ENCODE results near the gene PROZ. TPM values are rescaled to one million over a fixed set of nuclear protein-coding genes. Genes with fewer than 3 reads are reported as not detected.

PROZ gene
- total and polyA plus RNA-seq, 7 experiments from 2014 or later = 0.24 TPM; not detected in 6

DNA sequence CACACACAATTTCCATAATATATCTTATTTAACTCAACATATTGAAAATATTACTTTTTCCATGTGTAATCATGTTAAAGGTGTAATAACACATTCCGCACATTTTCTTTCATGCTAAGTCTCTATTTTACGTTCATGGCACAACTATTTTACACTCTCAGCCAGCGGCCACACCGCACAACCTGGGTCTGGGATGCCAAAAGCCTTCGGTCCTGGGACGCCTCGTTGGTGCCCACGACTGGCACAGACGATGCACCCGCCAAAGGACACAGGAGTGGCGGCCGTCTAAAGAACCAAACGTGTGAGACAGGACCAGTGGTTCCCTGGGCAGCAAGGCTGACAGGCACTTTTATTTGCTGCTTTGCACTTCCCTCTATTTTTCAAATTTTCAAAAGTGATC lies 10.0 kb upstream of the PROZ start:
- no peaks in the 10 kb centered on the region for H3K36me3 ChIP-seq (ENCODE audit: control insufficient read depth in 2 of 3, insufficient read depth in 3 of 3, low read length in 3 of 3)
- DNase-seq (no peak), ATAC-seq (no peak)
- POLR2A ChIA-PET = no interaction called here
- no peak overlapping the region for H3K27ac Mint-ChIP-seq
- H3K27me3 ChIP-seq (ENCODE audit: control insufficient read depth in 2 of 2, insufficient read depth in 2 of 2, low read length in 2 of 2) = no peaks in the 10 kb centered on the region
- no peak overlapping the region for H3K27ac ChIP-seq (ENCODE audit: low read depth, low read length)
- no peak overlapping the region for H3K4me3 Mint-ChIP-seq
- CTCF ChIA-PET = no interaction called here
- peaks cover 0 to 4% (median 0%) of the 10 kb centered on the region in 5 donors for H3K36me3 Mint-ChIP-seq
- H3K4me1 ChIP-seq (ENCODE audit: control insufficient read depth in 2 of 2, insufficient read depth in 2 of 2, low read length in 2 of 2) = peaks cover 15% of the 10 kb centered on the region in 2 donors
- peaks cover 0 to 8% (median 0%) of the 10 kb centered on the region in 11 donors for H3K9me3 Mint-ChIP-seq
- H3K27me3 Mint-ChIP-seq = peaks cover 0 to 17% (median 7%) of the 10 kb centered on the region in 5 donors
- H3K4me1 Mint-ChIP-seq = peaks cover 9 to 18% (median 12%) of the 10 kb centered on the region in 7 donors
- intact Hi-C loops (cut with micrococcal nuclease) = no loop called here
- no peaks in the 10 kb centered on the region for H3K9me3 ChIP-seq (ENCODE audit: control insufficient read depth in 2 of 3, low read length in 3 of 3)
- no peak overlapping the region for H3K4me3 ChIP-seq (ENCODE audit: low read length)

DNA sequence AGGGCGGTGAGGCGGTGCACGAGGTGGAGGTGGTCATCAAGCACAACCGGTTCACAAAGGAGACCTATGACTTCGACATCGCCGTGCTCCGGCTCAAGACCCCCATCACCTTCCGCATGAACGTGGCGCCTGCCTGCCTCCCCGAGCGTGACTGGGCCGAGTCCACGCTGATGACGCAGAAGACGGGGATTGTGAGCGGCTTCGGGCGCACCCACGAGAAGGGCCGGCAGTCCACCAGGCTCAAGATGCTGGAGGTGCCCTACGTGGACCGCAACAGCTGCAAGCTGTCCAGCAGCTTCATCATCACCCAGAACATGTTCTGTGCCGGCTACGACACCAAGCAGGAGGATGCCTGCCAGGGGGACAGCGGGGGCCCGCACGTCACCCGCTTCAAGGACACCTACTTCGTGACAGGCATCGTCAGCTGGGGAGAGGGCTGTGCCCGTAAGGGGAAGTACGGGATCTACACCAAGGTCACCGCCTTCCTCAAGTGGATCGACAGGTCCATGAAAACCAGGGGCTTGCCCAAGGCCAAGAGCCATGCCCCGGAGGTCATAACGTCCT lies 9.4 kb upstream of the PROZ start:
- intact Hi-C loops (cut with micrococcal nuclease) = no loop called here
- H3K36me3 Mint-ChIP-seq = peaks cover 0 to 6% (median 0%) of the 10 kb centered on the region in 5 donors
- peaks cover 9 to 18% (median 15%) of the 10 kb centered on the region in 7 donors for H3K4me1 Mint-ChIP-seq
- Histone ChIP-seq H3K27me3 (ENCODE audit: control insufficient read depth in 2 of 2, insufficient read depth in 2 of 2, low read length in 2 of 2) (no peaks in the 10 kb centered on the region), H3K9me3 (ENCODE audit: control insufficient read depth in 2 of 3, low read length in 3 of 3) (no peaks in the 10 kb centered on the region), H3K4me3 (ENCODE audit: low read length) (no peak overlapping the region), H3K36me3 (ENCODE audit: control insufficient read depth in 2 of 3, insufficient read depth in 3 of 3, low read length in 3 of 3) (no peaks in the 10 kb centered on the region), H3K27ac (ENCODE audit: low read depth, low read length) (no peak overlapping the region), H3K4me1 (ENCODE audit: control insufficient read depth in 2 of 2, insufficient read depth in 2 of 2, low read length in 2 of 2) (peaks cover 15 to 16% of the 10 kb centered on the region in 2 donors)
- CTCF ChIA-PET = no interaction called here
- DNase-seq (no peak), ATAC-seq (no peak)
- H3K27ac Mint-ChIP-seq = no peak overlapping the region
- H3K27me3 Mint-ChIP-seq = peaks cover 0 to 17% (median 7%) of the 10 kb centered on the region in 5 donors
- POLR2A ChIA-PET = no interaction called here
- no peak overlapping the region for H3K4me3 Mint-ChIP-seq
- peaks cover 0 to 11% (median 0%) of the 10 kb centered on the region in 11 donors for H3K9me3 Mint-ChIP-seq

DNA sequence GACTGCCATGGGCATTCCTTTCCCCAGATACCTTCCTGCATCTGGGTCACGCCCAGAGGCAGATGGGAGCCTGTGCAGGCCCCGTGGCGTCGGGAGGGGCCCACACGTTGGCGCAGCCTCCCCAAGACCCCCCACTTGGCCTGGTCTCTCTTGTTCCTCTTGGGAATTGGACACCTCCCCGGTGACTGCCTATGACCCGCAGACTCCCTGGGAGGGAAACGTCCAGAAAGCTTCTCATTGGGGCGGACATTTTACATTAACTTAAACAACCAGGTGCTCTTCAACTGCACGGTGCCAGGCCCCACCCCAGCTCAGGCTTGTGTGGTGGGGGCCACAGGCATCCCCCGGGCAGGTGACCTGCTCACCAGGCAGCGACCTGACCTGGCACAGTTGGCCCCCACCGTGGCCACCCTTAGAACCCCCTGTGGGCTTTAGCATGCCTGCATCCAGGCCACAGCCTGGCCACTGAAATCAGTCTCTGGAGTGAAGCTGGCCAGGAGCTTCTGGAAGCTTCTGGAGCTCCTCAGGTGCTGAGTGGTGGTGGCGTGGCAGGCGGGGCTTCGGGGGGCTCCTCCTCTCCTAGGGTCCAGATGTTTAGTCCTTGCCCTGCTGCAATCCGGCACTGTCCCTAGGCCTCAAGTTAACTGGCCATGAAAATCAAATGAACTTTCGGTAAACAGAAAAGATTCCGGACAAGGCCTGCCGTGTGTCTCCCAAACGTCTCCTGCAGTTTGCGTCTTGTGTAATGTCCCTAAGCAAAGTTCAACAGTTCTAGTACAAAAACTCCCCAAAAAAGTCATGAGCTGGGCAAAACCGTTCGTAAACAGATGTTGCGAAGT lies 8.5 kb upstream of the PROZ start:
- intact Hi-C loops (cut with micrococcal nuclease) = loop anchor here in 1 of 2 donors (5.0 kb wide), 1 partner anchor 667 kb away; no protein-coding TSS in a partner anchor
- H3K36me3 Mint-ChIP-seq = peaks cover 0 to 7% (median 0%) of the 10 kb centered on the region in 5 donors
- no peak for DNase-seq
- H3K27me3 ChIP-seq (ENCODE audit: control insufficient read depth in 2 of 2, insufficient read depth in 2 of 2, low read length in 2 of 2) = no peaks in the 10 kb centered on the region
- peaks cover 15 to 16% of the 10 kb centered on the region in 2 donors for H3K4me1 ChIP-seq (ENCODE audit: control insufficient read depth in 2 of 2, insufficient read depth in 2 of 2, low read length in 2 of 2)
- no peaks in the 10 kb centered on the region for H3K36me3 ChIP-seq (ENCODE audit: control insufficient read depth in 2 of 3, insufficient read depth in 3 of 3, low read length in 3 of 3)
- no peak overlapping the region for H3K4me3 ChIP-seq (ENCODE audit: low read length)
- H3K27ac ChIP-seq (ENCODE audit: low read depth, low read length) = no peak overlapping the region
- peaks cover 0 to 13% (median 0%) of the 10 kb centered on the region in 11 donors for H3K9me3 Mint-ChIP-seq
- POLR2A ChIA-PET = no interaction called here
- ATAC-seq = no peak
- H3K4me3 Mint-ChIP-seq = no peak overlapping the region
- no peak overlapping the region for H3K27ac Mint-ChIP-seq
- H3K27me3 Mint-ChIP-seq = peaks cover 0 to 18% (median 7%) of the 10 kb centered on the region in 5 donors
- CTCF ChIA-PET = no interaction called here
- H3K4me1 Mint-ChIP-seq = peaks cover 9 to 24% (median 15%) of the 10 kb centered on the region in 7 donors
- H3K9me3 ChIP-seq (ENCODE audit: control insufficient read depth in 2 of 3, low read length in 3 of 3) = no peaks in the 10 kb centered on the region

DNA sequence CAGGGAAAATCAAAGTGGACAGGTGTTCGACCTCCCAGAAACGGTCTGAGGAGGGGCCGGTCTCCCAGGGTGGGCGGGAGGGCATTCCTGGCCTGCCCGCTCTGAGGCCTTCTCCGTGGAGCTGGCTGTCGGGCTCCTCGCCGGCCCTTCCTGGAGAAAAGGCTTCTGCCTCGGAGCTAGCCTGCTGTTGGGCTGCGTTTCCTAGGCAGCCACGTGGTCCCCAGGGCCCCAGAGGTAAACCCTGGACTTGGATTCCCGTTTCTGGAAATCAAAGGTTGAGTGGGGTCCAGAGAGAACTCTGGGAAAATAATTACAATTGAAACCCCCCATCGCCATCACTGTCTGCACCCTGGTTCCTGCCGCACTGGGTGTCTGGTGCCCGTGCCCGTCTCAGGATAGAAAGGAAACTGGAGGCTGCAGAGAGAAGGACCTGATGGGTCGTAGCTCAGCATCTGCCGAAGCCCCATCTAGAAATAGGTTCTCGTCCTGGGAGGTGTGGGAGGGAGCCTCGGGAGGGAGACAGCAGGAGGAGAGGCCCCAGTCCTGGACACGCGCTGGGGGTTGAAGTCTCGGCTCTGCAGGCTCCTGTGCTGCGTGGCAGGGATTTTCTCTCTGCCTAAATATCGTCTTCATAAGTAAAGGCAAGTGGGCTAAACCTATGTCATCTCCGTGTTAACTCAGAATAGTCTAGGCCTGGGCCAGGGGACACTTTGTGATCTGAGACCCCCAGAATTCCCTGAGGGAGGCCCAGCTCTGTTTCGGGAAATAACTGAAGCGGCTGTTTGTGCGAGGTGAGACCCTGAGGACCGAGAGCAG lies 7.7 kb upstream of the PROZ start:
- no peak for ATAC-seq
- H3K27ac Mint-ChIP-seq = peak overlapping the region in 2 of 9 donors; percentile 23 to 72
- Histone ChIP-seq H3K27me3 (ENCODE audit: control insufficient read depth in 2 of 2, insufficient read depth in 2 of 2, low read length in 2 of 2) (no peaks in the 10 kb centered on the region), H3K36me3 (ENCODE audit: control insufficient read depth in 2 of 3, insufficient read depth in 3 of 3, low read length in 3 of 3) (no peaks in the 10 kb centered on the region), H3K4me3 (ENCODE audit: low read length) (no peak overlapping the region), H3K9me3 (ENCODE audit: control insufficient read depth in 2 of 3, low read length in 3 of 3) (no peaks in the 10 kb centered on the region), H3K27ac (ENCODE audit: low read depth, low read length) (no peak overlapping the region), H3K4me1 (ENCODE audit: control insufficient read depth in 2 of 2, insufficient read depth in 2 of 2, low read length in 2 of 2) (peaks cover 15 to 16% of the 10 kb centered on the region in 2 donors)
- peaks cover 0 to 14% (median 0%) of the 10 kb centered on the region in 5 donors for H3K36me3 Mint-ChIP-seq
- peaks cover 0 to 16% (median 3%) of the 10 kb centered on the region in 11 donors for H3K9me3 Mint-ChIP-seq
- H3K4me1 Mint-ChIP-seq = peaks cover 9 to 26% (median 21%) of the 10 kb centered on the region in 7 donors
- CTCF ChIA-PET = no interaction called here
- POLR2A ChIA-PET = no interaction called here
- no peak for DNase-seq
- intact Hi-C loops (cut with micrococcal nuclease) = loop anchor here in 1 of 2 donors (5.0 kb wide), 1 partner anchor 667 kb away; no protein-coding TSS in a partner anchor
- peak overlapping the region in 5 of 10 donors; percentile 23 to 99 (median 71) for H3K4me3 Mint-ChIP-seq
- H3K27me3 Mint-ChIP-seq = peaks cover 0 to 23% (median 7%) of the 10 kb centered on the region in 5 donors

DNA sequence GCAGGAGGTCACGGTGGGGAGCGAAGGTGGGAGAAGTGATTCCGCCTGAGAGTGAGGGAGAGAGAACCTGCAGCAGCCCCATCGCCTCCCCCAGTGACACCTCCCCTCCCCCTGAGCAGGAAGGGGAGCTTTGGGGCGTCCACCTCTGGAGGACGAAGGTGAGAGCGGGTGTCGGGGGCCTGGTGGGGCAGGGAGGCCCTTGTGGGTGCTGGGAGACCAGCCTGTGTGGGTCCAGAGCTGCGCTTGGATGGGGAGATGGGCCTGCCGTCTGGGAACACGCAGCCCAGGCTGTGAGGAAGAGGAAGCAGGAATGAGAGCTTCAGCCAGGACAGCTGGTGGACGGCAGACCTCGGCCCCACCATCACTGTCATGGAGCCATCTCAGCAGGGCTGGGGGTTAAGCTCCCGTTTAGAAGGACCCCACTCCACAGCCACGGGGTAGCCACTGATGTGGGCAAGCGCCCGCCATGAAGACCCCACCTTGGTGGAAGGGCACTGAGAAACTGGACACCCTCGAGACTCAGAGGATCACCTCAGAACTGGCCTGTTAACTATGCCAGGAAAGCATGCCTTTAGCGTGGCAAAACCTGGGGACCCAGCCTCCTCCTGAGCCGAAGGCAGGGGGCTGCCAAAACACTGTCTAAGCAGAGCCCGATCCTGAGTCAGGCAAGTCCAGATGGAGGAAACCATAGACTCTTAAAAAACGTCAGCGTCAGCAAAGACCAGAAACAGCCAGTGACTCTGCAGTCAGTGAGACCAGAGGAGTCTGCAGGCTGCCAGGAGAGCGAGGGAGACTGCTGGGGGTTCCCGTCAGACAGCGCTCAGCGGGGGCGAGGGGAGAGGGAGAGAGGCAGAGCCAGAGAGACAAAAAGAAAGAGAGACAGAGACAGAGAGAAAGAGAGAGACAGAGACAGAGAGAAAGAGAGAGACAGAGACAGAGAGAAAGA lies 6.4 kb upstream of the PROZ start:
- peak overlapping the region; percentile 78 to 99 (median 92) for H3K4me3 Mint-ChIP-seq

More for the DNA sequence above, 6.4 kb upstream of the PROZ start:
- ATAC-seq = peak; percentile 13
- CTCF ChIA-PET = no interaction called here
- Mint-ChIP-seq H3K9me3 (peaks cover 0 to 16% (median 4%) of the 10 kb centered on the region in 11 donors), H3K36me3 (peaks cover 0 to 21% (median 0%) of the 10 kb centered on the region in 5 donors), H3K27me3 (peaks cover 0 to 24% (median 7%) of the 10 kb centered on the region in 5 donors), H3K4me1 (peaks cover 9 to 26% (median 21%) of the 10 kb centered on the region in 7 donors), H3K27ac (peak overlapping the region; percentile 39 to 98 (median 83))
- POLR2A ChIA-PET = interaction anchor here (1.0 kb wide), 1 partner anchor 58 kb away, joined by 3 read pairs; no protein-coding TSS in a partner anchor
- H3K36me3 ChIP-seq (ENCODE audit: control insufficient read depth in 2 of 3, insufficient read depth in 3 of 3, low read length in 3 of 3) = no peaks in the 10 kb centered on the region
- intact Hi-C loops (cut with micrococcal nuclease) = loop anchor here in 1 of 2 donors (5.0 kb wide), 1 partner anchor 665 kb away; no protein-coding TSS in a partner anchor
- peak overlapping the region; percentile 82 for H3K4me3 ChIP-seq (ENCODE audit: low read length)
- no peaks in the 10 kb centered on the region for H3K9me3 ChIP-seq (ENCODE audit: control insufficient read depth in 2 of 3, low read length in 3 of 3)
- H3K27ac ChIP-seq (ENCODE audit: low read depth, low read length) = no peak overlapping the region
- no peaks in the 10 kb centered on the region for H3K27me3 ChIP-seq (ENCODE audit: control insufficient read depth in 2 of 2, insufficient read depth in 2 of 2, low read length in 2 of 2)
- DNase-seq = no peak
- peaks cover 15 to 16% of the 10 kb centered on the region in 2 donors for H3K4me1 ChIP-seq (ENCODE audit: control insufficient read depth in 2 of 2, insufficient read depth in 2 of 2, low read length in 2 of 2)

Data from naive thymus-derived CD4-positive, alpha-beta T cell (primary cell).